T1000 (cell line): ENCODE data around the gene MAP7.
"Not testable (repeated sequence)": the region's sequence is repeated elsewhere in the genome, so short reads cannot be mapped to it uniquely, and the experiment has no call there.

Source experiments
- DNase-seq: peaks from one replicate; lab custom pipeline; 2025; ENCODE audit warnings: mixed read lengths; lab: John Stamatoyannopoulos, UW

The MAP7 gene

GRCh38 chr6:136468711-136469110 is 81.5 kb downstream of the MAP7 start:
- no peak for DNase-seq

GRCh38 chr6:136467186-136467585 is 83.0 kb downstream of the MAP7 start:
- no peak for DNase-seq

GRCh38 chr6:136466777-136467176 is 83.4 kb downstream of the MAP7 start:
- no peak for DNase-seq

- no peak for DNase-seq
Measured at GRCh38 chr6:136465766-136466303, 84.4 kb downstream of the MAP7 start.

DNA sequence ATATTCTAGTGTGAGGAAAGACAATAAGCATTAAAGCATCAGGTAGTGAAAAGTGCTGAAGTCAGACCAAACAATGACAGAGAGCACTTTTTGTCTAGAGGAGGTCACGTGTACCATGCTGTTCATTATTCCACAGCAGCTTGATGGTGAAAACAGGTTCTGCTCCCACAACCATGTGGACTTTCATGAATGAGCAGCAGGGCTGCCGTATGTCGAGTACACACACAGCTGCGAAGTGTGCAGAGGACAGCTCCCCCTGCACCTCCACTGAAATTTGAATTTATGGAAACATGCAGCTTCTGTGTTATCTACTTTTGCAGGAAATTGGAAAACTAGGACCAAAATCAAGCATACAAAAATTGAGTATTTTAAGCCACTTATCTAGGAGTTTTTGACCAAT is 85.3 kb downstream of the MAP7 start:
- DNase-seq: no peak

- no peak for DNase-seq
Measured at GRCh38 chr6:136464148-136464547, 86.1 kb downstream of the MAP7 start.

DNA sequence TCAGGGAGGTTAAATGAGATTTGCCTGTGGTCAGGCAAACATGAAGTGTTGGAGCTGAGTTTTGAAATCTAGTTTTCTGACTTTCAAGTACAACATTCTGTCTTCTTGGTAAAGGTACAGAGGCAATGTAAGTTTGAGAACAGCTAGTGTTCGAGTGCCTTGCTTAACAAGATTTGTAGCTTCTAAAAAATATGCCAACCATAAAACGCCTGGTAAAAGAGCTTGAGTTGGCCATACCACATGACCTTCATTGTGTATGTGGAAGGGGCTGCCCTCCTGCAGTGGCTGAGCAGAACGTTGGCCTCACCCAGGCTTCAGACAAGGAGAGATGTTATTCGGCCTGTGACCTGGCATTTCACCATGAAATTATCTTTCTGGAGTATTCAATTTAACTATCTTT is 86.5 kb downstream of the MAP7 start:
- no peak for DNase-seq

DNA sequence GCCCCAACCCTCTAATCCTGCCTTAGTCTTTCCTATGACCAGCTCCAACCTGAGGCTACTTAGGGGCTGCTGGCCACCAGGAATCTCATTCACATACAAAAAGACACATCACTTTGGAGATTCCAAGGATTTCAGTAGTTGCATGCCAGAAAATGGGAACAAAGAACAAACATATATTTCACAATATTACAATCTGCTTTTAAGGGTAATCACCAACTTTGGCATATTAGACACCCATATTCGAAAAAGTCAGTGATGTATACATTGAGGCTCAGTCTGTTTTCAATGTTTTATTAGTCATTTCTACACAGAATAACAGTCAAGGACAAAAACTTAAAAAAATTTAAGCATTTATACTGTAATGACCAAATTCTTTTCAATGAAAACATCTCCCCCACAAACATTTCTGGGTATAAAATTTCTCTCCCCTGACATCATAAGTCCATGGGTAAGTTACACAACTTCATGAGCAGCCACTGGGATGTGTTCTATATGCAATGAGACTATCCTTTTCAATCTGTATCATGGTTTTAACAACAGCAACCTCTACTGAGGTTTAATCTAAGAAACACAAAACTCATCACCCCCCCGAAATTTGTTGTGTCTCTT is 103.5 kb downstream of the MAP7 start:
- DNase-seq: no peak

GRCh38 chr6:136446145-136446544 is 104.1 kb downstream of the MAP7 start:
- DNase-seq: no peak

- DNase-seq: no peak
Measured at GRCh38 chr6:136445063-136445462, 105.2 kb downstream of the MAP7 start.

GRCh38 chr6:136440203-136440602 is 110.0 kb downstream of the MAP7 start:
- no peak for DNase-seq

- DNase-seq: no peak
Measured at GRCh38 chr6:136439514-136440190, 110.6 kb downstream of the MAP7 start.

- no peak for DNase-seq
Measured at GRCh38 chr6:136438441-136438840, 111.8 kb downstream of the MAP7 start.

DNA sequence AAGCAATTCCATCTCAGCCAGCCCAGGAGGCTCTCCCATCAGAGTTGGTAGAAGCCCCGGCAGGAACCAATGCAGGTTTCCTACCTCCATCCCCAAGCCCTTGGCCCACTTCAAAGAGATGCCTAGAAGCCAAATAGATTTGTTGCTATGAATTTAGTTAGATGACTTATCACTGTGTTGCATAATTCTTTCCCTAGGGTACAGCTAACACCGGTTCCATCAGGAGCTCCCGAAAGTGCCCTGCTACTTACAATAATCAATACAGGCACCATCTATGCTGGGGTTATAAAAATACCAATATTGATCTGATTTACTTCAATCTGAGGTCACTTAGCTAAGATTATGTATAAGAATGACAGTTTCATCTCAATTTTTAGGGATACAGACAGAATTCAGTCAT is 113.0 kb downstream of the MAP7 start:
- DNase-seq: no peak

DNA sequence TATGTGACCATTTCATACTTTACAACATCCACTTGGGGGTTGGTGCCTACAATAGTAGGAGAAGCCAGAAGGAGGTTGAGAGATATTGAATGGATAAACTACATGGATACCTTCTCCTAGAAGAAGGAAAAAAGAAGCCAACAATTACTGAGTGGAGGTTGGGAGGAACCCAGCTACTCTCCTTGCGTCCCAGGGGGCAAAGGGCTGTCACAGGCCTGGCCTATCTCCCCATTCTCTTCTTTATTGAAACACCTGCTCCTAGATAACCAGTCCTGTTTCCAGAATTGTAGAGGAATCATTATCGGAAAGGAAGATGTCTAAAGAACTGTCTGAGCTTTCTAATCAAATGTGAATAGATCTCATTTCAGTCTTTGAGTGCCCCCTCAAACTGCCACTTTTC is 115.1 kb downstream of the MAP7 start:
- no peak for DNase-seq

DNA sequence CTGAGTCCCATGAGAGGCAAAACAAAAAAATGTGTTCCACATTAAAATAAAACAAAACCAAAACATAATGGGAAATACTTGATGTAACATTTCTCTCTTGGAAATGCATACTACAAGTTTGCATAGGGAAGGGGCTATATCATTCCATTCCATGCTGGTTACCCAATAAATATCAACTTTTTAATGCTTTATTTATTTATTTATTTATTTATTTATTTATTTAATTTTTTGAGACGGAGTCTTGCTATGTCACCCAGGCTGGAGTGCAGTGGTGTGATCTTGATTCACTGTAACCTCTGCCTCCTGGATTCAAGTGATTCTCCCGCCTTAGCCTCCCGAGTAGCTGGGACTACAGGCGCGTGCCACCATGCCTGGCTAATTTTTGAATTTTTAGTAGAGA is 118.9 kb downstream of the MAP7 start:
- not testable (repeated sequence) for DNase-seq

GRCh38 chr6:136429264-136430065 is 120.8 kb downstream of the MAP7 start:
- no peak for DNase-seq

- no peak for DNase-seq
Measured at GRCh38 chr6:136427378-136427717, 122.9 kb downstream of the MAP7 start.

DNA sequence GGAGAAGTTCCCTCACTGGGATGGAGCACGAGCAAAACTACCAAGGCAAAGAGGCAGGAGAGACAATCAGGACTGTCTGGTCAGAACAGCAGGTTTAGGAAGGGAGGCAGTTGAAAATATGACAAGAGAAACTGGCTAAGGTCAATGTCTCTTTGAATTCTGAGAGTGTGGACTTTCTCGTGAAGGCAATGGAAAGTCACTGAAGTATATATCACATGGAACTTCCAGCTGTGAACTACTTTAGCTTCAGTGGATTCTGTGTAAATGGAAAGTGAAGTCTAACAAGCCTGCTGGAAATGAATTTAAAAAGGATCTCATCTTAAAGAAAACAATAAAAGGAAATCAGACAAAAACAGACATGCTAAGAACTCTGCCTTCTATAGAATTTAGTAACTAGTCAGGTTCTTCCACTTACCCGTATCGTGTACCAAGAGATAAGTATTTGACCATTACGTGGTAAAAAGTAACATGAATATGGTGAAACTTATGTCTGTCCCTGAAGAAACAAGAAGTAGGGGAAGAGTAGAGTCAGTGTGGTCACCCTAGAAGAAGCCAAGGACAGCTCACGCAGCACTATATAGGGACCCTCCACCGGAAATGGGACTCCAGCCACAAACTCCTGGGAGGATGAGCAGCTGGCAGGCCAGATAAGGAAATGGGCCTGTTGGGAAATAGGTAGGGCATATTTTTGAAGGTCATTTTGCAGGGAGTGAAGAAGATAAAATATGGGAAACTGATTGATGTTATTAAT is 123.4 kb downstream of the MAP7 start:
- DNase-seq: no peak

- DNase-seq: no peak
Measured at GRCh38 chr6:136425793-136426192, 124.4 kb downstream of the MAP7 start.

- no peak for DNase-seq
Measured at GRCh38 chr6:136424901-136425300, 125.3 kb downstream of the MAP7 start.

DNA sequence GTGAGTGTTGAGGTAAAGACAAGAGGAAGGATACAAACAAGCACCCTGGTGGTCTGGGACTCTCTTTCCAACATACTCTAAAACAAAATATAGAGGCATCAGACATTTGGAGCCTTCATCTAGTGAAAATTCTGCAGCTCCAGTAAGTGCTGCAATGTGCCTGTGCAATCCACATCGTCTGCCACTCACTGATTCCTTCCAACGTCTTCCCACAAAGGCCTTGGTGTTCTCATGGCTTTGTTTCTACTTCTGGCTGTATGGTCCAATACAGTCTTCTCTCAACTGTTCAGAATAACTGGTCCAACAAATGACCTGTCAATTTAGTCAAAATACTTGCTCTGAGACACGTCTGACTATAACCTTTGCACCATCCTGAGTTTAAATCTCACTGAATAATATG is 125.8 kb downstream of the MAP7 start:
- DNase-seq: no peak
